K562 (cell line): ENCODE results near the gene TTLL12. TPM values are rescaled to one million over a fixed set of nuclear protein-coding genes. Genes with fewer than 3 reads are reported as not detected.

Source experiments
- ARID1B ChIP-seq: fragments of 450-650 bp; IDR thresholded peaks from 2 replicates; pipeline ENCODE4 v1.6.1; 2016; ENCODE audit warnings: antibody characterized with exemption, mild to moderate bottlenecking, inconsistent platforms
- BRD9 ChIP-seq: fragments of 450-650 bp; IDR thresholded peaks from 2 replicates; pipeline ENCODE4 v1.6.1; 2018; ENCODE audit warnings: low read depth; ENCODE audit not compliant: partially characterized antibody
- CCNT2 ChIP-seq: IDR thresholded peaks from 2 replicates; pipeline ENCODE4 v1.6.1; 2011; ENCODE audit warnings: borderline replicate concordance, low read depth, mild to moderate bottlenecking, moderate library complexity, mixed read lengths, low read length; ENCODE audit not compliant: insufficient read length; ENCODE audit errors: extremely low read depth
- CSDE1 ChIP-seq, 2 experiments: fragments of 450-650 bp; IDR thresholded peaks; 2 replicates each; pipeline ENCODE4 v1.6.1; 2016; ENCODE audit warnings: mild to moderate bottlenecking in 1 of 2
- GABPA ChIP-seq: fragments of 200-800 bp; sonication (Bioruptor generic); conservative IDR thresholded peaks from 2 replicates; pipeline ENCODE4 v1.6.1; 2016; ENCODE audit warnings: low read depth, missing genetic modification characterization, missing compliant biosample characterization
- HNRNPLL ChIP-seq: fragments of 200-400 bp; formaldehyde crosslinking; IDR thresholded peaks from 2 replicates; pipeline ENCODE4 v1.6.1; 2017; ENCODE audit warnings: low read length, low read depth, mild to moderate bottlenecking; ENCODE audit not compliant: poor library complexity, severe bottlenecking
- KLF1 ChIP-seq: fragments of 450-650 bp; IDR thresholded peaks from 2 replicates; pipeline ENCODE4 v1.6.1; 2016; ENCODE audit warnings: missing genetic modification characterization, missing compliant biosample characterization
- KLF16 ChIP-seq: IDR thresholded peaks from 2 replicates; pipeline ENCODE4 v1.6.1; 2016; ENCODE audit warnings: antibody characterized with exemption
- POLR2AphosphoS5 ChIP-seq: IDR thresholded peaks from 2 replicates; pipeline ENCODE4 v1.6.1; 2011; ENCODE audit warnings: mild to moderate bottlenecking, low read depth, low read length, moderate library complexity; ENCODE audit not compliant: control insufficient read depth, insufficient read depth
- ZBTB40 ChIP-seq, 2 experiments: fragments of 450-650 bp in 1 of 2; sonication (generic) in 1 of 2; formaldehyde crosslinking in 1 of 2; IDR thresholded peaks; 2 replicates each; pipeline versions ENCODE4 v1.7.1 to v1.9.0; 2016 to 2022; ENCODE audit warnings: inconsistent platforms in 1 of 2, mild to moderate bottlenecking in 1 of 2, missing genetic modification reagents in 1 of 2
- ZC3H4 ChIP-seq: sonication (generic); formaldehyde crosslinking; IDR thresholded peaks from 2 replicates; pipeline ENCODE4 v1.9.0; 2021; ENCODE audit warnings: missing genetic modification reagents, borderline replicate concordance
- ZKSCAN8 ChIP-seq: fragments of 200-800 bp; sonication (Bioruptor generic); IDR thresholded peaks from 2 replicates; pipeline ENCODE4 v1.6.1; 2016; ENCODE audit warnings: missing genetic modification characterization, missing compliant biosample characterization
- polyA plus RNA-seq, 8 experiments: library from polyadenylated mRNA; depleted of rRNA in 4 of 8; stranded (reverse) in 5 of 8; unstranded in 3 of 8; fragments of >200 nt; fragmentation: Nextera tagmentation in 2 of 8; fragmentation: Illumina TruSeq in 1 of 8; extraction: Ambion mirVana in 2 of 8; extraction: Trizol in 1 of 8; gene quantifications; 2 replicates each; pipeline versions ENCODE4 v1.2.1 to v1.2.3, GENCODE V29; 2011 to 2014; ENCODE audit warnings: inconsistent platforms in 1 of 8, missing spikeins in 1 of 8
- total RNA-seq, 7 experiments: library from RNA; depleted of rRNA in 6 of 7; stranded (reverse); fragments of >200 nt in 6 of 7; fragmentation: Illumina TruSeq in 2 of 7; extraction: Trizol in 2 of 7; gene quantifications; 2 replicates each; pipeline versions ENCODE4 v1.2.1 to v1.2.3, GENCODE V29; 2011 to 2021; ENCODE audit warnings: low replicate concordance in 1 of 7
- TF ChIP-seq, protein P1 (sequence below), 2 experiments: fragments of 450-650 bp; conservative IDR thresholded peaks; 2 replicates each; pipeline ENCODE4 v1.6.1; 2017; ENCODE audit warnings: mild to moderate bottlenecking in 2 of 2, moderate library complexity in 2 of 2

Gene TTLL12
- total and polyA plus RNA-seq, 9 of the 15 experiments (the other 6 are each of a cell fraction or from before 2014, with no cell fraction given): 1.3 to 128 (median 43.0) TPM

GRCh38 chr22:43187171-43188099 is 501 bp upstream of the TTLL12 start (continued):
- TF ChIP-seq ZKSCAN8 (CRISPR knock-in tag): no peak
- no peak for TF ChIP-seq ZC3H4 (CRISPR knock-in tag)
- 0 out of 2 replicates have a peak, but pooled peaks have one; percentile 15 for TF ChIP-seq ARID1B
- peak; percentile 58 for TF ChIP-seq CCNT2
- TF ChIP-seq CSDE1 (IDR thresholded peaks at IDR 0.05): peak in 1 of 2 experiments; percentile 36; a peak in 1 of 4 replicates
- peak; percentile 96 for TF ChIP-seq ZBTB40 (IDR thresholded peaks at IDR 0.05)
- no peak for TF ChIP-seq ZBTB40 (CRISPR knock-in tag; IDR thresholded peaks at IDR 0.05)
- TF ChIP-seq GABPA (tag): peak; percentile 95
- TF ChIP-seq POLR2AphosphoS5: peak; percentile 69; the same call in 1 of the 2 replicates
- no peak for TF ChIP-seq BRD9
- TF ChIP-seq, protein P1, sequence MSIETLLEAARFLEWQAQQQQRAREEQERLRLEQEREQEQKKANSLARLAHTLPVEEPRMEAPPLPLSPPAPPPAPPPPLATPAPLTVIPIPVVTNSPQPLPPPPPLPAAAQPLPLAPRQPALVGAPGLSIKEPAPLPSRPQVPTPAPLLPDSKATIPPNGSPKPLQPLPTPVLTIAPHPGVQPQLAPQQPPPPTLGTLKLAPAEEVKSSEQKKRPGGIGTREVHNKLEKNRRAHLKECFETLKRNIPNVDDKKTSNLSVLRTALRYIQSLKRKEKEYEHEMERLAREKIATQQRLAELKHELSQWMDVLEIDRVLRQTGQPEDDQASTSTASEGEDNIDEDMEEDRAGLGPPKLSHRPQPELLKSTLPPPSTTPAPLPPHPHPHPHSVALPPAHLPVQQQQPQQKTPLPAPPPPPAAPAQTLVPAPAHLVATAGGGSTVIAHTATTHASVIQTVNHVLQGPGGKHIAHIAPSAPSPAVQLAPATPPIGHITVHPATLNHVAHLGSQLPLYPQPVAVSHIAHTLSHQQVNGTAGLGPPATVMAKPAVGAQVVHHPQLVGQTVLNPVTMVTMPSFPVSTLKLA (conservative IDR thresholded peaks at IDR 0.05): peak; percentile 63
- peak; percentile 66 for TF ChIP-seq HNRNPLL
- TF ChIP-seq KLF16: no peak
- TF ChIP-seq KLF1 (tag): peak; percentile 79; the same call in 1 of the 2 replicates
